Choroid plexus epithelial cell (primary cell): Measurements from ENCODE around the gene MAMDC2.
A peak's percentile ranks its signal among the peaks of the same experiment; 100 is the strongest.

Experiments
- DNase-seq: peaks from one replicate; pipeline ENCODE4 v3.0.0-alpha.2; 2010; ENCODE audit warnings: low read depth
- H3K4me3 ChIP-seq: 2 replicates; pipeline ENCODE4 v1.5.1; 2011; ENCODE audit warnings: low read depth, mild to moderate bottlenecking, control low read depth, low read length, moderate library complexity
- TF ChIP-seq, protein P1 (sequence below): conservative IDR thresholded peaks from 2 replicates; pipeline ENCODE4 v1.5.1; 2011; ENCODE audit warnings: low read depth, mild to moderate bottlenecking, control low read depth, inconsistent platforms, low read length, moderate library complexity

Gene MAMDC2

GRCh38 chr9:70043689-70044489 lies at the start of gene MAMDC2:
TSS of gene MAMDC2 (plus strand) at chr9:70043848. CDS start at chr9:70044198, 350 bp downstream.
- peak within 1 kb of the TSS; percentile 64 for H3K4me3 ChIP-seq
- DNase-seq = peak; percentile 48
- TF ChIP-seq, protein P1, sequence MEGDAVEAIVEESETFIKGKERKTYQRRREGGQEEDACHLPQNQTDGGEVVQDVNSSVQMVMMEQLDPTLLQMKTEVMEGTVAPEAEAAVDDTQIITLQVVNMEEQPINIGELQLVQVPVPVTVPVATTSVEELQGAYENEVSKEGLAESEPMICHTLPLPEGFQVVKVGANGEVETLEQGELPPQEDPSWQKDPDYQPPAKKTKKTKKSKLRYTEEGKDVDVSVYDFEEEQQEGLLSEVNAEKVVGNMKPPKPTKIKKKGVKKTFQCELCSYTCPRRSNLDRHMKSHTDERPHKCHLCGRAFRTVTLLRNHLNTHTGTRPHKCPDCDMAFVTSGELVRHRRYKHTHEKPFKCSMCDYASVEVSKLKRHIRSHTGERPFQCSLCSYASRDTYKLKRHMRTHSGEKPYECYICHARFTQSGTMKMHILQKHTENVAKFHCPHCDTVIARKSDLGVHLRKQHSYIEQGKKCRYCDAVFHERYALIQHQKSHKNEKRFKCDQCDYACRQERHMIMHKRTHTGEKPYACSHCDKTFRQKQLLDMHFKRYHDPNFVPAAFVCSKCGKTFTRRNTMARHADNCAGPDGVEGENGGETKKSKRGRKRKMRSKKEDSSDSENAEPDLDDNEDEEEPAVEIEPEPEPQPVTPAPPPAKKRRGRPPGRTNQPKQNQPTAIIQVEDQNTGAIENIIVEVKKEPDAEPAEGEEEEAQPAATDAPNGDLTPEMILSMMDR = no peak

GRCh38 chr9:69995846-69996245 lies 47.8 kb upstream of the MAMDC2 start:
- TF ChIP-seq, protein P1 = no peak

GRCh38 chr9:69996967-69997366 lies 46.7 kb upstream of the MAMDC2 start:
- H3K4me3 ChIP-seq = no peak overlapping the region
- TF ChIP-seq, protein P1 = no peak
- DNase-seq = peak; percentile 55

More at GRCh38 chr9:69995846-69996245, 47.8 kb upstream of the MAMDC2 start:
- no peak for DNase-seq
- H3K4me3 ChIP-seq = no peak overlapping the region

GRCh38 chr9:69997524-69997923 lies 46.1 kb upstream of the MAMDC2 start:
- TF ChIP-seq, protein P1 = no peak
- DNase-seq = no peak
- H3K4me3 ChIP-seq = no peak overlapping the region

GRCh38 chr9:69999315-69999714 lies 44.3 kb upstream of the MAMDC2 start:
- H3K4me3 ChIP-seq = no peak overlapping the region
- TF ChIP-seq, protein P1 = no peak

DNA sequence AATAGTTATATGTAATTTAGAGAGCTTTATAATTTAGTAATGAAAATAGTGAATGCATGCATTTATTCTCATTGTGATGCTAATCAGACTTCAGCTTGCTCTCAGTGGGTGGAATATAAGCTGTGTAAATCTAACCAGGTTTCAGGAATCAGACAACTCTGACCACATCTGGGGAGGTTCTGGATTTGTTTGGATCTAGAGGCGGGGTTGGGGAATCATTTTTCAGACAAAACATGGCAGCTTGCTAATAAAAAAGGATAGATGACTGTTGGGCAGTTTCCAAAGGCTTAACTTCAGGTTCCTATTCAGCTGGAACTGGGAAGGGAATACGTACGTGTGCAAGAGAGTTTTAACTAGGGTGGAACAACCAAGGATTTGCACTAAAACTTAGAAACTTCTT lies 43.2 kb upstream of the MAMDC2 start:
- no peak for DNase-seq
- TF ChIP-seq, protein P1 = no peak
- no peak overlapping the region for H3K4me3 ChIP-seq

More at GRCh38 chr9:69999315-69999714, 44.3 kb upstream of the MAMDC2 start:
- no peak for DNase-seq
